ENCODE measurements around the gene LTA.

LTA gene

GRCh38 chr6:31592396-31592771 is 20.3 kb downstream of the LTA start:
- DNase-seq (ENCODE audit: low read depth) = no peak
- H3K4me3 ChIP-seq (ENCODE audit: low read length) = no peak overlapping the region
- TF ChIP-seq CTCF (conservative IDR thresholded peaks at IDR 0.05; ENCODE audit: low read length) = no peak

GRCh38 chr6:31597006-31597405 is 24.9 kb downstream of the LTA start:
- peak; percentile 24 for DNase-seq (ENCODE audit: low read depth)
- TF ChIP-seq CTCF (conservative IDR thresholded peaks at IDR 0.05; ENCODE audit: low read length) = peak; percentile 48

GRCh38 chr6:31607317-31607716 is 35.2 kb downstream of the LTA start:
- no peak for TF ChIP-seq CTCF (conservative IDR thresholded peaks at IDR 0.05; ENCODE audit: low read length)
- DNase-seq (ENCODE audit: low read depth) = no peak

More at GRCh38 chr6:31597006-31597405, 24.9 kb downstream of the LTA start:
- H3K4me3 ChIP-seq (ENCODE audit: low read length) = no peak overlapping the region

GRCh38 chr6:31609519-31610406 is 37.7 kb downstream of the LTA start:
- H3K4me3 ChIP-seq (ENCODE audit: low read length) = no peak overlapping the region
- TF ChIP-seq CTCF (conservative IDR thresholded peaks at IDR 0.05; ENCODE audit: low read length) = no peak
- DNase-seq (ENCODE audit: low read depth) = no peak

More at GRCh38 chr6:31607317-31607716, 35.2 kb downstream of the LTA start:
- no peak overlapping the region for H3K4me3 ChIP-seq (ENCODE audit: low read length)

GRCh38 chr6:31610968-31611367 is 38.9 kb downstream of the LTA start:
- DNase-seq (ENCODE audit: low read depth) = peak; percentile 78
- H3K4me3 ChIP-seq (ENCODE audit: low read length) = no peak overlapping the region
- no peak for TF ChIP-seq CTCF (conservative IDR thresholded peaks at IDR 0.05; ENCODE audit: low read length)

- DNase-seq (ENCODE audit: low read depth) = no peak
- no peak for TF ChIP-seq CTCF (conservative IDR thresholded peaks at IDR 0.05; ENCODE audit: low read length)
- H3K4me3 ChIP-seq (ENCODE audit: low read length) = no peak overlapping the region
Observed at GRCh38 chr6:31614075-31614619, 42.1 kb downstream of the LTA start.
